HCT116 (cell line): Measurements from ENCODE around the gene MFGE8. TPM values are rescaled to one million over a fixed set of nuclear protein-coding genes. Genes with fewer than 3 reads are reported as not detected.

Experiments
- ATAC-seq: fragments of 200-7000 bp; cut with Tn5 transposase; 2 replicates; pipeline ENCODE4 v1.9.1; 2020; ENCODE audit warnings: mild to moderate bottlenecking, moderate library complexity
- BruUV-seq: library from RNA; stranded (reverse); fragments of 400-500 nt; replicated peaks from 2 replicates; lab custom pipeline; 2021; lab: Mats Ljungman, UMichigan
- CTCF ChIA-PET: fragments of 300-600 bp; sonication (Branson Sonifier 250); formaldehyde crosslinking; loops from one replicate; lab custom pipeline; 2021; ENCODE audit warnings: antibody characterized with exemption; lab: Charles Lee
- POLR2A ChIA-PET: fragments of 300-600, 350-600 bp; sonication (Branson Sonifier 250); formaldehyde crosslinking; loops from one replicate; lab custom pipeline; 2021; ENCODE audit warnings: antibody characterized with exemption; lab: Charles Lee
- RAD21 ChIA-PET, 2 experiments: fragments of 300-600 bp; sonication (Branson Sonifier 250); formaldehyde crosslinking; loops; one replicate each; lab custom pipeline; 2023; ENCODE audit warnings: low total read pairs in 2 of 2; ENCODE audit not compliant: uncharacterized antibody in 2 of 2, unreplicated experiment in 2 of 2, low non-redundant PET in 1 of 2; lab: Charles Lee
- DNase-seq: peaks from one replicate; pipeline ENCODE4 v3.0.0-alpha.2; 2010; ENCODE audit warnings: low read depth, low spot score
- H2AFZ ChIP-seq: fragments of 200-600 bp; shearing (Covaris generic), sonication (generic); 2 replicates; pipeline ENCODE4 v1.6.1; 2017; ENCODE audit warnings: low read depth, mixed run types, mixed read lengths, antibody characterized with exemption, low read length; ENCODE audit not compliant: poor library complexity, severe bottlenecking
- H3K27ac ChIP-seq: 2 replicates; pipeline ENCODE4 v1.5.1; 2012; ENCODE audit warnings: low read depth, low read length
- H3K27me3 ChIP-seq: fragments of 200-600 bp; sonication (generic); 2 replicates; pipeline ENCODE4 v1.6.1; 2016; ENCODE audit warnings: mixed run types, low read length, mixed read lengths; ENCODE audit not compliant: insufficient read depth
- H3K36me3 ChIP-seq, 2 experiments: fragments of 200-500 bp in 1 of 2; fragments of 200-600 bp in 1 of 2; sonication (Bioruptor generic) in 1 of 2; sonication (generic) in 1 of 2; 2 replicates each; pipeline versions ENCODE4 v1.5.1 to v1.6.1; 2014 to 2016; ENCODE audit warnings: low read length in 2 of 2, inconsistent platforms in 1 of 2, mixed read lengths in 1 of 2, mixed run types in 1 of 2; ENCODE audit not compliant: insufficient read depth in 2 of 2, control insufficient read depth in 1 of 2
- H3K4me1 ChIP-seq, 2 experiments: fragments of 200-600 bp in 1 of 2; sonication (generic) in 1 of 2; 2 replicates each; pipeline versions ENCODE4 v1.5.1 to v1.6.1; 2012 to 2017; ENCODE audit warnings: low read length in 2 of 2, inconsistent platforms in 1 of 2, mild to moderate bottlenecking in 1 of 2, mixed read lengths in 1 of 2, mixed run types in 1 of 2, moderate library complexity in 1 of 2; ENCODE audit not compliant: insufficient read depth in 2 of 2, control insufficient read depth in 1 of 2
- H3K4me2 ChIP-seq: fragments of 200-600 bp; sonication (generic); 2 replicates; pipeline ENCODE4 v1.6.1; 2017; ENCODE audit warnings: mixed run types, low read length, mixed read lengths
- H3K4me3 ChIP-seq, 2 experiments: fragments of 200-600 bp in 1 of 2; sonication (generic) in 1 of 2; replicated peaks in 1 of 2; 2 replicates each; pipeline ENCODE4 v1.5.1; 2011 to 2016; ENCODE audit warnings: low read length in 2 of 2, control low read depth in 1 of 2, low read depth in 1 of 2, mild to moderate bottlenecking in 1 of 2, mixed read lengths in 1 of 2, mixed run types in 1 of 2
- H3K79me2 ChIP-seq: fragments of 200-600 bp; sonication (generic); 2 replicates; pipeline ENCODE4 v1.6.1; 2017; ENCODE audit warnings: mild to moderate bottlenecking, mixed run types, low read length, moderate library complexity, mixed read lengths; ENCODE audit not compliant: insufficient read depth
- H3K9ac ChIP-seq: fragments of 200-600 bp; sonication (generic); 2 replicates; pipeline ENCODE4 v1.6.1; 2016; ENCODE audit warnings: low read length, mixed read lengths
- H3K9me2 ChIP-seq: fragments of 200-600 bp; sonication (generic), shearing (Covaris generic); 2 replicates; pipeline ENCODE4 v1.6.1; 2017; ENCODE audit warnings: mixed run types, mild to moderate bottlenecking, moderate library complexity; ENCODE audit not compliant: insufficient read depth
- H3K9me3 ChIP-seq, 2 experiments: fragments of 200-500 bp in 1 of 2; fragments of 200-600 bp in 1 of 2; sonication (Bioruptor generic) in 1 of 2; sonication (generic) in 1 of 2; 2 replicates each; pipeline ENCODE4 v1.6.1; 2014 to 2017; ENCODE audit warnings: low read length in 2 of 2, mixed read lengths in 2 of 2, inconsistent platforms in 1 of 2, low read depth in 1 of 2, mild to moderate bottlenecking in 1 of 2, mixed run types in 1 of 2, moderate library complexity in 1 of 2; ENCODE audit not compliant: control insufficient read depth in 1 of 2, insufficient read depth in 1 of 2
- H4K20me1 ChIP-seq: fragments of 200-600 bp; sonication (generic), shearing (Covaris generic); 2 replicates; pipeline ENCODE4 v1.6.1; 2017; ENCODE audit warnings: mixed run types, mild to moderate bottlenecking, moderate library complexity; ENCODE audit not compliant: insufficient read depth
- ATF3 ChIP-seq: IDR thresholded peaks from 2 replicates; pipeline ENCODE4 v1.6.1; 2012
- CEBPB ChIP-seq: IDR thresholded peaks from 2 replicates; pipeline ENCODE4 v1.6.1; 2012; ENCODE audit warnings: low read depth
- ELF1 ChIP-seq: IDR thresholded peaks from 2 replicates; pipeline ENCODE4 v1.6.1; 2012; ENCODE audit warnings: low read depth, borderline replicate concordance
- EZH2phosphoT487 ChIP-seq: fragments of 200-600 bp; IDR thresholded peaks from 2 replicates; pipeline ENCODE4 v1.6.1; 2018; ENCODE audit warnings: antibody characterized with exemption, borderline replicate concordance
- POLR2A ChIP-seq: IDR thresholded peaks from 2 replicates; pipeline ENCODE4 v1.7.0; 2011; ENCODE audit warnings: borderline replicate concordance; ENCODE audit not compliant: insufficient read depth, insufficient read length; ENCODE audit errors: extremely low read depth
- POLR2AphosphoS5 ChIP-seq: IDR thresholded peaks from 2 replicates; pipeline ENCODE4 v1.6.1; 2011; ENCODE audit warnings: mild to moderate bottlenecking, low read depth, low read length, moderate library complexity
- RAD21 ChIP-seq: IDR thresholded peaks from 2 replicates; pipeline ENCODE4 v1.6.1; 2012; ENCODE audit warnings: low read depth, mild to moderate bottlenecking
- REST ChIP-seq: IDR thresholded peaks from 2 replicates; pipeline ENCODE4 v1.6.1; 2012; ENCODE audit warnings: low read depth
- SRF ChIP-seq: IDR thresholded peaks from 2 replicates; pipeline ENCODE4 v1.6.1; 2012; ENCODE audit warnings: low read depth
- ZNF274 ChIP-seq: fragments of 200-500 bp; sonication (Bioruptor generic); IDR thresholded peaks from 2 replicates; pipeline ENCODE4 v1.6.1; 2014; ENCODE audit warnings: mild to moderate bottlenecking, low read depth, low read length, inconsistent platforms
- intact Hi-C: fragments of 100-400 bp; cut with micrococcal nuclease; formaldehyde crosslinking; loops from 2 replicates; pipeline ENCODE4 v1.10.0; 2022
- total RNA-seq: library from RNA; stranded (reverse); gene quantifications from one replicate; pipeline ENCODE4 v1.2.1, GENCODE V29; 2021; ENCODE audit not compliant: unreplicated experiment
- TF ChIP-seq, protein P1 (sequence below): IDR thresholded peaks from 2 replicates; pipeline ENCODE4 v1.6.1; 2011; ENCODE audit warnings: mild to moderate bottlenecking, low read length, moderate library complexity; ENCODE audit not compliant: insufficient replicate concordance; ENCODE audit errors: extremely low read depth

The MFGE8 gene
- total RNA-seq, 1 experiment from 2014 or later: 70.7 TPM

DNA sequence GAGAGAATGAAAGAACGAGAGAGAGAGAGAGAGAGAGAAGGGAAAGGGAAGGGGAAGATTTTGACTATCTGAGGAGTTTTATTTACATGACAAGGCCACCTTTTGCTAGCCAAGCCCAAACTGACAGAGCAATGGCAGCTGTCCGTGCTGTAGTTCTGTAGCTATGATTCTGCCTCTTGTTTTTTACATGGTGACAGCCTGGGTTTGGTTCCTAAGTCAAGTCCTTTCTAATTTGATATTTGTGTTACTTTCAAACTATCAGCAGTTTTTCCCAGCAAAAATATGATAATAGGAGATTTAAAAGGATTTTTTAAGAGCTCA lies 26.3 kb upstream of the MFGE8 start:
- ChIA-PET CTCF (no interaction called here), POLR2A (interaction anchor here (0.7 kb wide), 1 partner anchor 15 kb away, joined by 3 read pairs; no protein-coding TSS in a partner anchor), RAD21 (no interaction called here)
- Histone ChIP-seq H3K4me1 (no peaks in the 10 kb centered on the region), H3K27me3 (no peaks in the 10 kb centered on the region), H3K9me2 (no peaks in the 10 kb centered on the region), H4K20me1 (no peaks in the 10 kb centered on the region), H3K27ac (no peak overlapping the region), H3K36me3 (no peaks in the 10 kb centered on the region), H3K79me2 (no peaks in the 10 kb centered on the region), H3K9me3 (no peaks in the 10 kb centered on the region), H3K9ac (no peak overlapping the region), H3K4me2 (no peak overlapping the region), H2AFZ (no peak overlapping the region), H3K4me3 (no peak overlapping the region)
- ATAC-seq (no peak), DNase-seq (no peak)
- no peak for TF ChIP-seq ELF1
- TF ChIP-seq RAD21: no peak
- TF ChIP-seq REST: no peak
- TF ChIP-seq EZH2phosphoT487: no peak
- TF ChIP-seq, protein P1, sequence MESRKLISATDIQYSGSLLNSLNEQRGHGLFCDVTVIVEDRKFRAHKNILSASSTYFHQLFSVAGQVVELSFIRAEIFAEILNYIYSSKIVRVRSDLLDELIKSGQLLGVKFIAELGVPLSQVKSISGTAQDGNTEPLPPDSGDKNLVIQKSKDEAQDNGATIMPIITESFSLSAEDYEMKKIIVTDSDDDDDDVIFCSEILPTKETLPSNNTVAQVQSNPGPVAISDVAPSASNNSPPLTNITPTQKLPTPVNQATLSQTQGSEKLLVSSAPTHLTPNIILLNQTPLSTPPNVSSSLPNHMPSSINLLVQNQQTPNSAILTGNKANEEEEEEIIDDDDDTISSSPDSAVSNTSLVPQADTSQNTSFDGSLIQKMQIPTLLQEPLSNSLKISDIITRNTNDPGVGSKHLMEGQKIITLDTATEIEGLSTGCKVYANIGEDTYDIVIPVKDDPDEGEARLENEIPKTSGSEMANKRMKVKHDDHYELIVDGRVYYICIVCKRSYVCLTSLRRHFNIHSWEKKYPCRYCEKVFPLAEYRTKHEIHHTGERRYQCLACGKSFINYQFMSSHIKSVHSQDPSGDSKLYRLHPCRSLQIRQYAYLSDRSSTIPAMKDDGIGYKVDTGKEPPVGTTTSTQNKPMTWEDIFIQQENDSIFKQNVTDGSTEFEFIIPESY: no peak
- no peak for TF ChIP-seq SRF
- no peak for TF ChIP-seq POLR2AphosphoS5
- no peak for TF ChIP-seq ZNF274
- TF ChIP-seq POLR2A: no peak
- TF ChIP-seq CEBPB: no peak
- no peak for TF ChIP-seq ATF3
- intact Hi-C loops: no loop called here
- BruUV-seq: no TSS peak
